Measurements from ENCODE around the gene LRIT1. TPM values are rescaled to one million over a fixed set of nuclear protein-coding genes. Genes with fewer than 3 reads are reported as not detected.

Gene LRIT1
- total and polyA plus RNA-seq, 2 of the 8 experiments (the other 6 are each of a cell fraction or from before 2014, with no cell fraction given): 0.03 TPM; not detected in 1

DNA sequence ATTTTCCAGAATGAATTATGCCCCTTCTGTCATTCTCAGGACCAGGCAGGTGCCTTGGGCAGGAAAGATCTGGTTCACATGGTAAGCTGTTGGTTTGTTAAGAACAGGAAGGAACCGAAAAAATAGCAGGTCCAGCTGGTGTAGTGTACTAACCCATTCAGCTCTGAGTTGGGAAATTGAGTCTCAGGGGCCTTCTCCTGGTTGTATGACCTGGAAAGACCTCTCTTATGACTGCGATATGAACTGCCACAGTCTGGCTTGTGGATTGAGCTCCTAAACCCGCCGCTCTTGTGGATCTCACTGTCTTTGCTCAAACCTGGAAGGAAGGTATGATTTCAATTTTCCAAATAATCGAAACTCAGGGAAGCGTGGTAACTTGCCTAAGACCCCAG lies 4.5 kb downstream of the LRIT1 start:
- Histone ChIP-seq H4K8ac (ENCODE audit: extremely low read depth, insufficient read depth, low read length) (no peak overlapping the region), H4K91ac (replicated peaks; ENCODE audit: insufficient read length, low read length) (no peak overlapping the region), H2AFZ (ENCODE audit: low read length) (0 out of 2 replicates have a peak overlapping the region, but pooled peaks have one; percentile 24), H2BK120ac (replicated peaks; ENCODE audit: low read depth, low read length) (no peak overlapping the region), H2BK12ac (ENCODE audit: low read depth, low read length) (no peak overlapping the region), H2BK15ac (ENCODE audit: low read length) (no peak overlapping the region), H4K20me1 (replicated peaks in 1 of 2; ENCODE audit: control insufficient read depth in 1 of 2, insufficient read depth in 2 of 2, low read length in 2 of 2) (no peaks in the 10 kb centered on the region), H3K27ac (ENCODE audit: low read depth, low read length) (no peak overlapping the region), H3K9ac (replicated peaks in 1 of 4; ENCODE audit: extremely low read depth in 1 of 4, low read depth in 3 of 4, low read length in 3 of 4) (no peak overlapping the region), H3K9me3 (ENCODE audit: insufficient read depth in 2 of 2, low read depth in 1 of 2, low read length in 1 of 2) (no peaks in the 10 kb centered on the region), H3K4me2 (ENCODE audit: insufficient read depth in 1 of 2, low read depth in 2 of 2, low read length in 2 of 2) (peak overlapping the region; percentile 3 to 10; a peak in 1 of 4 replicates), H3K4ac (replicated peaks; ENCODE audit: insufficient read length, low read depth, low read length) (no peak overlapping the region), H3K56ac (replicated peaks; ENCODE audit: insufficient read length, low read depth, low read length) (no peak overlapping the region), H3K79me1 (ENCODE audit: low read depth, low read length) (no peaks in the 10 kb centered on the region), H3K79me2 (ENCODE audit: control insufficient read depth in 1 of 2, insufficient read depth in 2 of 2, low read length in 2 of 2) (no peaks in the 10 kb centered on the region), H3K23me2 (ENCODE audit: low read depth, low read length) (no peaks in the 10 kb centered on the region; the same call in 1 of the 2 replicates), H3K36me3 (ENCODE audit: control insufficient read depth in 2 of 4, insufficient read depth in 4 of 4, low read length in 3 of 4) (no peaks in the 10 kb centered on the region), H3K23ac (ENCODE audit: insufficient read length) (no peak overlapping the region), H3K27me3 (replicated peaks in 1 of 4; ENCODE audit: control insufficient read depth in 3 of 4, extremely low read depth in 1 of 4, insufficient read depth in 3 of 4, low read length in 3 of 4) (peaks cover 0 to 10% (median 7%) of the 10 kb centered on the region in 4 experiments; a peak in 5 of 7 replicates), H4K5ac (ENCODE audit: insufficient read length, low read depth, low read length) (no peak overlapping the region), H3K18ac (ENCODE audit: extremely low read depth, low read length) (no peak overlapping the region), H2BK20ac (ENCODE audit: low read length) (no peak overlapping the region), H3K4me3 (ENCODE audit: extremely low read depth in 1 of 4, insufficient read depth in 2 of 4, low read depth in 3 of 4, low read length in 4 of 4) (no peak overlapping the region; a peak in 1 of 8 replicates), H2BK5ac (ENCODE audit: low read depth, low read length) (no peak overlapping the region), H2AK5ac (ENCODE audit: low read depth, low read length) (no peak overlapping the region), H3K14ac (ENCODE audit: insufficient read length) (no peak overlapping the region), H3K4me1 (replicated peaks in 1 of 4; ENCODE audit: control insufficient read depth in 3 of 4, insufficient read depth in 4 of 4, low read length in 3 of 4) (peaks cover 0 to 2% (median 0%) of the 10 kb centered on the region in 4 experiments; a peak in 3 of 7 replicates)
- WGBS, 2 experiments (ENCODE audit: extremely low coverage in 1 of 2, insufficient coverage in 1 of 2, insufficient read length in 1 of 2, insufficient replicate concordance in 2 of 2, low coverage in 1 of 2, low lambda C conversion rate in 2 of 2, missing lambda C conversion rate in 1 of 2): 79% methylated on average over 6 of the region's 6 CpGs; no CpG with 5 or more reads in 1 of the 2 experiments
- TF ChIP-seq KDM4A (IDR thresholded peaks at IDR 0.05; ENCODE audit: low read depth, low read length, severe bottlenecking): no peak
- no peak for TF ChIP-seq SIN3A (conservative IDR thresholded peaks at IDR 0.05 in 1 of 2, IDR thresholded peaks at IDR 0.05 in 1 of 2; ENCODE audit: low read depth in 1 of 2, low read length in 2 of 2)
- no peak for TF ChIP-seq RFX5 (IDR thresholded peaks at IDR 0.05; ENCODE audit: borderline replicate concordance, low read depth, low read length)
- TF ChIP-seq HDAC6 (IDR thresholded peaks at IDR 0.05; ENCODE audit: low read depth, low read length): no peak
- TF ChIP-seq BRCA1 (IDR thresholded peaks at IDR 0.05; ENCODE audit: low read depth, low read length): no peak
- TF ChIP-seq ASH2L (IDR thresholded peaks at IDR 0.05; ENCODE audit: low read length): no peak
- TF ChIP-seq TAF1 (IDR thresholded peaks at IDR 0.05; ENCODE audit: low read depth, low read length): no peak
- no peak for TF ChIP-seq RAD21 (IDR thresholded peaks at IDR 0.05 in 1 of 2, conservative IDR thresholded peaks at IDR 0.05 in 1 of 2; ENCODE audit: low read depth in 2 of 2, low read length in 2 of 2)
- no peak for TF ChIP-seq POLR2A (IDR thresholded peaks at IDR 0.05; ENCODE audit: control extremely low read depth in 1 of 2, low read depth in 2 of 2, low read length in 2 of 2)
- TF ChIP-seq RBBP5 (IDR thresholded peaks at IDR 0.05; ENCODE audit: borderline replicate concordance, low read depth, low read length): no peak
- TF ChIP-seq JUND (IDR thresholded peaks at IDR 0.05; ENCODE audit: low read length): no peak
- TF ChIP-seq YY1 (IDR thresholded peaks at IDR 0.05; ENCODE audit: low read depth, low read length): no peak
- ChIA-PET POLR2A (ENCODE audit: partially characterized antibody) (interaction anchor here (1.1 kb wide), 1 partner anchor 329 kb away, joined by 3 read pairs; no protein-coding TSS in a partner anchor), CTCF (ENCODE audit: partially characterized antibody) (interaction anchor here (0.5 to 3.1 kb wide), 29 partner anchors 9 to 400 kb away, joined by 3 to 44 read pairs (median 5); partner anchors contain the start of genes LRIT2 and RGR)
- FAIRE-seq (no peak), DNase-seq (ENCODE audit: low read depth in 1 of 2, low spot score in 2 of 2) (no peak)
